GM11168 (cell line): ENCODE data around the gene TIMP4.

Source experiments
- in situ Hi-C: fragments of 300-500 bp; cut with MboI; formaldehyde crosslinking; loops from one replicate; pipeline ENCODE4 v1.12.0; 2022; ENCODE audit warnings: low sequenced_read_pairs; ENCODE audit not compliant: unreplicated experiment

The TIMP4 gene

DNA sequence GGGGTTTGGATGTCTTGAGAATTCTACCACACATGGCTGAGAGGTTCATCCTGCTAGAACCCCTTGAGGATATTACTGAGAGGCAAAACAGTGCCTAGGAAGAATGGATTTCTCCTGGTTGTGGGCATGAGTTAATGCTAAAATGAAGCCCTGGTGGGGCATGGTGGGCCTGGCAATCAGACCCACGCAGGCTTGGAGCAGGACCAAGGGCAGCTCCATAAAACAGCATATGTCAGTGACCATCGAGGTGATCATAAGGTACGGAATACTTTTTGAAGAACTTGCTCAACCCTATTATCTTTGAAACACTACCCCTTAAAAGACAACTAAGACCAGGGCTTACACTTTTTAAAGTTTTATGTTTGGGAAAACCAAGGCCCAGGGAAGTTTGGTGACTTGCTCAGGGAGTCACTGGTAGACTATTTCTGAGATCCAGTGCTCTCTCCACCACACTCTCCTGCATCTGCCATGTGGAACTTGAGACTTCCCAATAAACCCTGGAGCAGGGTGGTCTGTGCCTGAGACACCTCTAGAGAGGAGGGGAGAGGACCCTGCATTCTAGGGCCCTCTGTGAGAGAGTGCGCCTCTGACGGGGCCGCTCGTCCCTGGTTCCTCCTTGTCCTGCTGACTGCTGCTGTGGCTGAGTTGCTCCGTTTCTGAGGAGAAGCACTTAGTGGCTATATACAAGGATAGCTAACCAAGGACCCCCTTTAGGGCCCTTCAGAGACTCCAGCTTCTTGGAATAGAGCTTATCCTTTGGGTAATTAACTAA lies 28.0 kb upstream of the TIMP4 start:
- in situ Hi-C loops, result no loop called here

DNA sequence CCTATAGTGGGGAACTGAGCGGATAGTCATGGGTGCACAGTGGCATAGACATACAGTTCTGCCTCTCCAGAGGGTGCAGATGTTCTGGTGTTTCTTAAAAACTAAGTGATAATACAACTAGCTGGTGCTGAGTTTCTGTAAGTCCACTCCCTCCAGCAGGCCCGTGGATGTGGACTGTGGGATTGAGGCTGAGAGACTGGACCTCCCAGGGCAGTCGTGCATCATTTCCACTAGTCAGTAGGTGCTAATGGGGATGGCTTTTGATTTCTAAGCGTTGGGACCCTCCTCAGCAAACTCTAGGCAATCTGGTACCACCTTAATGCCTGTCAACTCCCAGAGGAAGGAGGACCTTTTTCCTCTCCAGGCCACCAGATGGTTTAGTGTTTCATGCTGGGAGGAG lies 27.3 kb upstream of the TIMP4 start:
- in situ Hi-C loops, result no loop called here

DNA sequence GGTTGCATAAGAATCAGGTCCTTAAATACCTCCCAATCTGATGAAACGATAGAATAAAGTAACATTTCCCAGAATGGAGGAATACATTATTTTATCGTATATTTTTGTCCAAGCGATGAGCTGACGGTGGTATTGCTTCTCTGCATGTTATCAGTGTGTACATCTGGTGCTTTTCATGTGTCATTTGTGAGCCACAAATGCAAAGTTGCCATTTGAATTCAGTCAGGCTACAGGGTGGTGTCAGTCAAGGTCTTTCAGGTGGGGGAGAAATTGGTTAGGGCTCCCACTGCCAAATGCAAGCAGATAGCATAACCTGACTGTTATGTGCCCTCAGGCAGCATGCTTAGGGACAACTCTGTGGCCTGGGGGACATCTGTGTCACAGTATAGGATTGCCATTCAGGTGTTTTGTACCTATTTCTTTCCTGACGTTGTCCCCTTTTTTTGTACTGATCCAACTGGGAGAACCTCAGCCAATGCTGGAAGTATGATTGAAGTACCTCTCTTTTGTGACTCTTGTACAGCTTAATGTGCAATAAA lies 26.5 kb upstream of the TIMP4 start:
- in situ Hi-C loops, result no loop called here

DNA sequence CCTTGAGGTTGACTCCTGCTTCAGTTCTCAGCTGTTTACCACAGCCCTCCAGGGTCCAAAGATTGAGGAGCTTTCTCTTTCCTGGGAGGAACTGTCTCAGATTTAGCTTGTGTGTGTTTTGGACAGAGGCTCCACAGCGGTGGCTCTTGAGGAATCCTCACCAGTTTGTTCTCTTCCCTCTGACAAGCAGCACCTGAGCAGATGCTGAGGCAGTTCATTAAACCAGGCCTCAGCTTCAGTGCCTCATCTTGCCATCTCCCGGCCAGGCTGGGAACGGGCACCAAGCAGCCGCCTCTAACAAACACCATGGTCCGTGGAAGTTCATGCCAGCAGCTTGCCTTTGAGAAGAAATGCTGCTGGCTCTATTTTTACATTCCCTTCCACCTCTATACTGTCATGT lies 25.8 kb upstream of the TIMP4 start:
- in situ Hi-C loops, result loop anchor here (5.0 kb wide), 1 partner anchor 47 kb away; no protein-coding TSS in a partner anchor

DNA sequence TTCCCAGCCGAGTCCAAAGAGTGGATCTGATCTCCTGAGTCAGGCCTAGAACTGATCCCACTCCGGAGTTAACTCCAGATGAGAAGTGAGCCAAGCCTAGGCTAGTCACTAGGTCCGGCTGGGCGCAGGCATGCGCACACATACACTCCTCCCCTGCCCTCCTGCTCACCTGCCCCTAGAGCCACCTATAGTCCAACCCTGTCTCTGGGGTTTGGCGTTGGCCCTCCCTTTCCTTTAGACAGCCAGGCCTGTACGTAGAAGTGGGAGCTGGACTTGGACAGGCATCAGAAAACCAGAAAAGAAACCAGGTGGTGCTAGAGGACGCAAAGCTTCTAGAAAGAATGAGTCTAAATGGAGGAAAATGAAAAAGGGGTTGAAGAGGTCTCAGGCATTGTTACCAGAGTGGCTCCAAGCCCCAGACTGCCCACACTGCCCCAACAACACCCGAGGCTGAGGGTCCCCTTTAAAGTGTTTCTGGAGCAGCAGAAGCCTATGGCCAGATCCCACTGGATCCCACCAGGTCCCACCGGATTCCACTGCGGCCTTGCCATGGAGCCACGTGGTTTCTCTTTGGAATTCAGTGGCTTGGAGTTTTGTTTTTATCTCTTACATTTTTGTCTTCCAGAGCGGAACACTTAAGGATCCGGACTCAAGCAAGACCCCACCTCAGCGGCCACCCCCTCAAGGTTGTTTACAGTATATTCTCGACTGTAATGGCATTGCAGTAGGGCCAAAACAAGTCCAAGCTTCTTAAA lies 24.2 kb upstream of the TIMP4 start:
- in situ Hi-C loops, result loop anchor here (5.0 kb wide), 1 partner anchor 46 kb away; no protein-coding TSS in a partner anchor

DNA sequence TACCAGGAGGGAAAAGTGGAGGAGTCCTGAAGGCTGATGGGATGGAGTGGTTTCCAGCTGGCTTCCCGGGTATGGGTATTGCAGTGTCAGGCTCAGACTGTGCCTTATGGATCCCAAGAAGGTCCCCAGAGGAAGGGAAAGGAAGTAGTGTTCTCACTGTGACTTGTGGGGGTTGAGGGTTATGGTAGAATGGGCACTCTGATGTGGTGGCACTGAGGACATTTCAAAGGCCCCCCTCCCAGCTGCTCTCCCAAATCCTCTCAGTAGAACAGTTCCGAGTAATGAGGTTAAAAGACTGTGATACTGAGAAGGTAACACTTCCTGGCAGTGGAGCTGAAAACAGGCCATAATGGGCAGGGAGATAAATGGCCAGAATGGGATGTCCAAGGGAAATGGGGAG lies 23.1 kb upstream of the TIMP4 start:
- in situ Hi-C loops, result loop anchor here (5.0 kb wide), 1 partner anchor 45 kb away; no protein-coding TSS in a partner anchor

DNA sequence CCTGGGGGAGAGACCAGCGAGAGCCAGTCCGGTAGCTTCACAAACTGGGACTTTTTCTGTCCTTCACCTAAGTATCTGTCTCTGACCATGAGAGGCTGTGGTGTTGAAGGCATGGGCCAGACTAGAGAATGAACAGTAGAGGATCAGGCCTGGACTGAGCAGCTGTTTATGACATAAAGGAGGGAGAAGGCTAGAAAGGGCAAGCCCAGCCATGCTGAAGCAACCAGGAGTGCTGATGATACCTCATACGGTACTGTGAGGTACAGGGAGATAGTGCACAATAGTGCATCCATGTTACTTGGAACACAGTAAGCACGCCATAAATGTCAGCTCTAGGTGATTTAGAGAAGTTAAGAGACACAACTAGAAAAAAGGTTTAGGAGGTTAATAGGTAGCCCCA lies 22.6 kb upstream of the TIMP4 start:
- in situ Hi-C loops, result loop anchor here (5.0 kb wide), 1 partner anchor 44 kb away; no protein-coding TSS in a partner anchor

DNA sequence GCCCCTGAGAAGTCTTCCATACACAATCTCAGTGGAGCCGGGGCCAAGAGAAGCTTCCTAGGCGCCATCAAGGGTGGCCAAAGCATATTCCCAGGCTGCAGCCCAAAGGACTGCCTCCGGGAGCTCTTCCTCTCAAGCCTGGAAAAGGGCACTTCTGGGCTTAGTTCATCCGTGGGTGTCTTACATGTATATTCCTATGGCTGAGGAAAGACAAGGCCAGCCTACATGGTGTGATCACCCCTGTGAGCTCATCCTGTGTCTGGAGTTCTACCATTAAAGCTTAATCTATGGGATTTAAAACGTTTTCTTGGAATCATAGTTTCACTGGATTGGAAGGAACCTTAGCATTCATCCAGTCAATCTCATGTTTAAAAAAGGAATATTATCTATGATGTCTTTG lies 21.9 kb upstream of the TIMP4 start:
- in situ Hi-C loops, result loop anchor here (5.0 kb wide), 1 partner anchor 43 kb away; no protein-coding TSS in a partner anchor

DNA sequence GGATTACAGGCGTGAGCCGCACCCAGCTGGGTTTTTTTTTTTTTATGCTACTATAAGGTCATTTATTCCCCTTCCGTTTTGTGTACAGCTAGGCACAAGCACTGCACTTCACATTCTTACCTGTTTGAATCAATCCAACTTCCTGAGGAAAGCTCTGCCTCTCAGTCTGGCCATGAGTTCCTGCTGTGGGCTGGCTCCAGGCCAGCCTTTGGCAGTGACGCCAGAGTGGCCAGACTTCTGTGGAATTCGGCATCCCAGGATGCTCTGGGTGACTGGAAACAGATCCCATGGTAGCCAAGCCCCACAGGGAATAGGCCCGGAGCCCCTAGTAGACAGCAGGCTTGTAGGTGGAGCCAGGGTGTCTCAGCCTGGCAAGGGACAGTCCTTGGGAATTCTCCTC lies 21.5 kb upstream of the TIMP4 start:
- in situ Hi-C loops, result loop anchor here (5.0 kb wide), 1 partner anchor 43 kb away; no protein-coding TSS in a partner anchor

DNA sequence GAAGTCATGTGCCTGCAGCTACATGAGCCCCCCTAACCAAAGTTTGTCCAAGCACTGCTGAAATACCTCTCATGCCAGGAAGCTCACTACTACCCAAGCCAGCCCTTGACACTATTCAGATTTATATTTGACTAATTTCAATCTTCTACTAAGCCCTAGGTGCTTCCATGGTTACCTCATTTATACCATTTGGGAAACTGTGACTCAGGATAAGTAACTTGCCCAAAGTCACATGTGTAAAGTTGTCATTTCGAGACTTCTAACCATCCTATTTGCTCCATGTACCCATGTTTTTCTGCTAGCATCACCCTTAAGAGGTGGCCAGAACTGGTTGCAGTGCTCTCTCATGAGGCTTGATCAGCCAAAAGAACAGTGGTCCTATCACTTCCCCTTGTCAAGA lies 20.7 kb upstream of the TIMP4 start:
- in situ Hi-C loops, result no loop called here

DNA sequence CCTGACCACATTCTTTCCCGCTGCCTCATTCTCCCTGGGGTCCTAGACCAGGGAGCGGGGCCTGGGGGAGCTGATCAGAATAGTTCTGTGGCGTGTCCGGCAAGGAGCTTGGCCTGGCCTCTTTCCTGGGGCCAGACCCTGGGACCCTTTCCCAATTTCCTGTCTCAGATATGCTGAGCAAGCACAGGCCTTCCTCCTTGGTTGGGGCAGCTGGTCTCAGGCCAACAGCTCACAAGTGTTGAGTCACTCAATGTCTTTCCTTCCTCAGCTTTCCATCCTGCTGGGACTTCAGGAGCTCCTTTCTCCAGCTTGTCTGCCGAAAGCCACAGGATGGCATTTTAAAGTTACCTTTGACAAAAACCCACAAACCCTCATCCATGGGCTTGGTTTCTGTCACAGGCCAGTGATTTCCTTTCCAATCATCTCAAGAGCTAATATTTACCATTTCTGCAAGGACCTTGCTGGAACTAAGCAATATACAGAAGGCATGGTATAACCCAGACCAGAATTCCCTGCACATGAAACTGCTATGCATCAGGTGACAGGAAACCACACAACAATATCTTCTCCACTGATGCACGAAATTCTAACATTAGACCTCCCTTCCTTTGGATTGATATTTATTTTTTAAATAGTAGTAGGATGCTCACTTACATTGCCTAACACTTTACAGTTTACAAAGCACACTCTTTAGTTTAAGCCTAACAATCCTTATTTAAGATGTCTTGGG lies 19.5 kb upstream of the TIMP4 start:
- in situ Hi-C loops, result no loop called here

DNA sequence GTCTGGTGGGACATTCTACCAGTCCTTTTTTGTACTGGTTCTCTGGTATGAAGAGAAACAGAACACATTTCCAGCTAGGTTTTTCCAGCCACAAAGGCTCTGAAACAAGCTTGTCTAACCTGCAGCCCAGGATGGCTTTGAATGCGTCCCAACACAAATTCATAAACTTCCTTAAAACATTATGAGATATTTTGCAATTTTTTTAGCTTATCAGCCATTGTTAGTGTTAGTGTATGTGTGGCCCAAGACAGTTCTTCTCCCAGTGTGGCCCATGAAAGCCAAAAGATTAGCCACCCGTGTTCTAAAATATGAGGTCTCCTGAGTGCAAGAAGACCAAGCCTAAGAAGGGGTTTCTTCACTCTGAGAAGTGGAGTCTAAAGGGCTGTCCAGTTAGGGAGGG lies 18.4 kb upstream of the TIMP4 start:
- in situ Hi-C loops, result no loop called here

DNA sequence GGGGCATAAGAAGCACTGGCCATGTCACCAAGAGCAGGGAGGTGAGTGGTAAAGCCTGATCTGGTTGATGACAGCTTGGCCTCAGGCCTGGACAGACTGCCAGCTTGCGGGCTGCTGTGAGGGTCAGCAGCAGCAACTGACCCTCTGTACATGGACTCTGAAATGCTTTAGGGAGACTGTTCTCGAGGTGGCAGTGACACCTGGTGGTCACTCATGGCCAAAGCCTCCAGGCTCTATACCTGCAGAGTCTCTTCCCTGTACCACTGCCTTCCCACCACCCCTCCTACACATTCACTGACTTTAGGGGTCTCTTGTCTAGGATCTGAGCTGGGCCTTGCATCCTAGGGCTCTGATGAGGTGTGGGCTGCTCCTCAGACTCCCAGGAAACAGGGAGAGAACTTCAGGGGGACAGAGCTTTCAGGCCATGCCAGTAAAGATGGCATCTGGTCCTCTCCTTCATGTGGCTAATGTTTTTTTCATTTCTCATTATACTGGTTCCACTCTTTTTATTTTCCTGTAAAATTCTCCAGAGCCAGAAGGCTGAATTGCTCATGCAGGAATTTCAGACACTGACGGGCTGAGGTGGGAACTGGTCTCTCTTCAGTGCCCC lies 17.2 kb upstream of the TIMP4 start:
- in situ Hi-C loops, result no loop called here

DNA sequence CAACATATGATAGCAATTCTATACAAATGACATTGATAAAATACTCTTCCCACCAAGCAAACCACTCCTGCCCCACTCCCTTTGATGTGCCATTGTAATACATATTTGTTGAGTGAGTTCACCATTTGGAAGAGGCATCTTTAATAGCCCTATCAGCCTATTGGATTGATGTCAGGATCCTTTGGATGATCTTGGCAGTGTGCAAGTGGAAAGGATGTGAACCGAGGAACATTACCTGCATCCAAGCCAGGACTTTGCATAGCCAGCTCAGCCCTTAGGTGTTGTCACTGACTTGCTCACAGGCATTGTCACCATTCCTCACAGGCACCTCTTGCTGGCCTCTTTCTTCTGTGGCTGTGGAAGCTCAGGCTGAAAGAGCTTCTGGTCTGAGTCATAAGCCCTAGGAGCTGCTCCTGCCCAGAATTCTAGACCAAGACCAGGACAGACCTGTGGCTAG lies 16.5 kb upstream of the TIMP4 start:
- in situ Hi-C loops, result no loop called here

DNA sequence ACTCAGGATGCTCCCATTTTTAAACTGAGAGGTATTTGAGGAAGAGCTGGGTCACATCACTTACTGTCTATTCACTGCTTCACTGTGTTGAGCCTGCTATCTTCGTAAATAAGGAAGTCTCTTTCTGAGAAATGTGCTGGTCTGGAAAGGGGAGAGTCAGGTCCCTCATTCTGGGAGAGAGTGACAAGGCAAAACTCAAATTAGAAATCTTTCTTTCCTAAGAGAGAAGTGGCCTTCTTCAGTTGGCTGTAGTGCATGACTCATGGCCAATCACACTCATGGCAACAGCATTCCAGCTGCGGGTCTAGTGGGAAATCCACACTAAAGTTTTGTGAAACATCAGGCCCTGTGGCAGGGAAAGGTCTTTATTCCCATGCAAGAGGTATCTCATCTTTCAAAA lies 11.5 kb upstream of the TIMP4 start:
- in situ Hi-C loops, result no loop called here

DNA sequence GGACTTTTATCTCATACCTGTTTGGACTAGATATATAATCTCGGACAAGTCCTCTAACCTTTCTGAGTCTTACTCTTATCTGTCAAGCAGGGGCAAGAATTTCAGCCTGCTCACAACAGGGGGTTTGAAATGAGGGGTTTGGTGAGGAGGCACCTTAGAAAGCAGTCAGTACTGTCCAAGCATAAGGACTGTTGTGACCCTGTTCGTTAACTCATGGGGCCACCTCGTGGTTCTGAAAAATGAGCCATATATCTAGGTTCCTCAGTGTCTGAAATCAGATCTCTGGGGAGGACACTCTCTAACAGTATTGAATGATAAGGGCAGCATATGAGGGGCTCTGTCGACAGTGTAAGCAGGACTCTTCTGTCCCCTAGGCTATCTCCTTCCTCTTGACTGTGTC lies 7.2 kb upstream of the TIMP4 start:
- in situ Hi-C loops, result no loop called here

DNA sequence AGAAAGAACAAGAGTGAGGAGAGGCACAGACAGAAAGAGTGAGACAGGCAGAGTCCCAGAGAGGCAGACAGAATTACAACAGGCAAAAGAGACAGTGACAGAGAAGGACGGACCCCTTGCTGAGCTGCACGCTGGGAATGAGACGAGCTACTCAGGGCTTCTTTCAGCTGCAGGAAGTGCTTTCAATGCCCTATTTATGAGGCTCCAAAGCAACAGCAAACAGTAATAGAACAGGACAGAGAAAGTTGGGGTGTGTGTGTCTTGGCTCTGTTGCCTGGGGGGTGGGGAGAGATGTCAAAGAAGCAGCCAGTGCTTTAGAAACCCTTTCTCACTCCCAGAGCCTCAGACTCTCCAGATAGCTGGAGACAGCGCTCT lies 502 bp upstream of the TIMP4 start:
- in situ Hi-C loops, result no loop called here

DNA sequence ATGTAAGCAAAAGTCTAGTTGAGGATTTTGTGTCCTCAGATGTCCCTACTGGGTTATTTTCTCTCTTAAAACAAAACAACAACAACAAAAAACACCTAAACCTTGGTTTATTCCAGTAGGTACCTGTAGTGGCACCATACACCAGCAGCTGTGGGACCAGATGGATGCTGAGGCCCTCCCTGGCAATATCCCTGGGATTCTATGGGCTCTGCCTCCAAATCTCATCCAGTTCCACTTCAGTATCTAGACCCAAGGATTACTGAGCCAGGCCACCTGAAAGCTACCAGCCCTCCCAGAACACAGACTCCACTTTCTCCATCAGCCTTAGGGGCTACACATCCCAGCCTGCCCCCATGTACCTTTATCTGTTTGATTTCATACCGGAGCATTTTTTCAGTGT lies 1.7 kb downstream of the TIMP4 start:
- in situ Hi-C loops, result no loop called here

DNA sequence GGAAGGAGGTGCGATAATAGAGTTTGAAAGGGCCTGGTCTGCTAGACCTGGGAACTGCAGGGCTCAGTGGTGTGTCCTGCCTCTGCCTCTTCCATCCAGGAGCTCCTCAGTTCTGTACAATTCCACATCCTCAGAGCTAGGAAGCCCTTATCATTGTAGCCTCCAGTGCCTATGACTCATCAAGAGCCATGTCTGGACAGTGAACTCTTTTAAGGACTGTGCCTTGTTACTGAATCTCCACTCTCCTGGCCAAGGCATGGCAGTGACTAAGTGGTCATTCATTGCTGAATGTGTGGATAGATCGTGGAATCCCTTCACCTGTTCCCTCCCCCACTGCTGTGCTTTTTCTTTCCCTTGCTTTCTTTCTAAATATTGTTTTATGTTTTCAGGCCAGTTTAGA lies 2.9 kb downstream of the TIMP4 start:
- in situ Hi-C loops, result no loop called here

DNA sequence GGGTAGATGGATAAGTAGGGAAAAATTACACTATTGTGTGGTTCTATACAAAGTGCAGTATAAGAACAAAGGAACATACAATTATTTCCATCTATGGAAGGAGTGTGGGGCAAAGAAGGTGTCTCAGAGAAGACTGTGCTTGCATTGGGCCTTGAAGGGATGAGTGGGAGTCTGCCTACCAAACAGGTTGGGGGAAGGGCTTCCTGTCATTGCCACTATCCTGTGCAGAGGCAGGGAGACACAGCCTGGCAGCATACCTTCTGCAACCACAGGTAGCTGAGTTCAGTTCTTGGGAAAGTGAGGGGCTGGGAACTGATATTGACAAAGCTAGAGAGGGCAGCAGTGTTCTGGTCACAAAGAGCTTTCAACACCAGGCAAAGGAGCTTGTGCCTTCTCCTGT lies 3.4 kb downstream of the TIMP4 start:
- in situ Hi-C loops, result no loop called here
